Trophoblast cell (in vitro differentiated cells and primary cell): ENCODE data around the gene AP3S1.

Source experiments
- DNase-seq, 2 donors: peaks; one replicate each; pipeline ENCODE4 v3.0.0-alpha.2; 2016
- H2AFZ ChIP-seq: 2 replicates; pipeline ENCODE4 v1.6.1; 2013; ENCODE audit warnings: low read length, moderate library complexity, mild to moderate bottlenecking; ENCODE audit not compliant: insufficient read depth, poor library complexity
- H2AK5ac ChIP-seq: 2 replicates; pipeline ENCODE4 v1.6.1; 2013; ENCODE audit warnings: mild to moderate bottlenecking, low read length
- H2BK120ac ChIP-seq: 2 replicates; pipeline ENCODE4 v1.6.1; 2013; ENCODE audit warnings: low read length, mild to moderate bottlenecking, moderate library complexity; ENCODE audit not compliant: insufficient read depth, poor library complexity
- H2BK12ac ChIP-seq: 2 replicates; pipeline ENCODE4 v1.6.1; 2013; ENCODE audit warnings: mild to moderate bottlenecking, low read length, moderate library complexity
- H2BK5ac ChIP-seq: 2 replicates; pipeline ENCODE4 v1.6.1; 2013; ENCODE audit warnings: low read length, low read depth, moderate library complexity, mild to moderate bottlenecking; ENCODE audit not compliant: poor library complexity
- H3K14ac ChIP-seq: 2 replicates; pipeline ENCODE4 v1.6.1; 2013; ENCODE audit warnings: mild to moderate bottlenecking, low read length
- H3K18ac ChIP-seq: 2 replicates; pipeline ENCODE4 v1.6.1; 2013; ENCODE audit warnings: mild to moderate bottlenecking, low read length
- H3K23ac ChIP-seq: 2 replicates; pipeline ENCODE4 v1.6.1; 2013; ENCODE audit warnings: low read length
- H3K27ac ChIP-seq: 2 replicates; pipeline ENCODE4 v1.5.1; 2013; ENCODE audit warnings: low read depth, mild to moderate bottlenecking, inconsistent platforms, low read length, moderate library complexity
- H3K27me3 ChIP-seq: 2 replicates; pipeline ENCODE4 v1.6.1; 2013; ENCODE audit warnings: inconsistent platforms, mild to moderate bottlenecking, low read length, moderate library complexity; ENCODE audit not compliant: insufficient read depth
- H3K36me3 ChIP-seq, 2 experiments: 1 replicate in 1 of 2; 2 replicates in 1 of 2; pipeline ENCODE4 v1.6.1; 2013; ENCODE audit warnings: low read length in 2 of 2, mild to moderate bottlenecking in 2 of 2, moderate library complexity in 1 of 2; ENCODE audit not compliant: insufficient read depth in 2 of 2, control insufficient read depth in 1 of 2
- H3K4ac ChIP-seq: 2 replicates; pipeline ENCODE4 v1.6.1; 2013; ENCODE audit warnings: low read depth, mild to moderate bottlenecking, low read length, moderate library complexity
- H3K4me1 ChIP-seq, 2 experiments: 1 replicate in 1 of 2; 2 replicates in 1 of 2; pipeline ENCODE4 v1.6.1; 2013; ENCODE audit warnings: low read length in 2 of 2, mild to moderate bottlenecking in 2 of 2, moderate library complexity in 1 of 2; ENCODE audit not compliant: insufficient read depth in 2 of 2, control insufficient read depth in 1 of 2
- H3K4me2 ChIP-seq: 2 replicates; pipeline ENCODE4 v1.6.1; 2013; ENCODE audit warnings: inconsistent platforms, mild to moderate bottlenecking, low read length, moderate library complexity
- H3K4me3 ChIP-seq: 2 replicates; pipeline ENCODE4 v1.5.1; 2013; ENCODE audit warnings: mild to moderate bottlenecking, low read depth, low read length, inconsistent platforms
- H3K79me1 ChIP-seq: one replicate; pipeline ENCODE4 v1.6.1; 2013; ENCODE audit warnings: low read length
- H3K79me2 ChIP-seq: 2 replicates; pipeline ENCODE4 v1.6.1; 2013; ENCODE audit warnings: low read length, mild to moderate bottlenecking; ENCODE audit not compliant: control insufficient read depth, insufficient read depth, poor library complexity
- H3K9ac ChIP-seq: 2 replicates; pipeline ENCODE4 v1.6.1; 2013; ENCODE audit warnings: mild to moderate bottlenecking, low read length
- H3K9me3 ChIP-seq: 2 replicates; pipeline ENCODE4 v1.6.1; 2013; ENCODE audit warnings: low read depth, mild to moderate bottlenecking, control low read depth, inconsistent platforms, low read length; ENCODE audit not compliant: insufficient read depth
- H4K12ac ChIP-seq: 2 replicates; pipeline ENCODE4 v1.6.1; 2013; ENCODE audit warnings: low read depth, mild to moderate bottlenecking, low read length, moderate library complexity
- H4K8ac ChIP-seq: 2 replicates; pipeline ENCODE4 v1.6.1; 2013; ENCODE audit warnings: low read depth, mild to moderate bottlenecking, low read length, moderate library complexity
- H4K91ac ChIP-seq: one replicate; pipeline ENCODE4 v1.6.1; 2013; ENCODE audit warnings: low read depth, mild to moderate bottlenecking, low read length, moderate library complexity
- WGBS: extraction: QIAGEN DNeasy Blood & Tissue Kit; methylation state at CpG from one replicate; pipeline ENCODE4 v1.1.7; 2013; ENCODE audit warnings: missing lambda C conversion rate; ENCODE audit not compliant: insufficient read length, insufficient coverage; ENCODE audit errors: extremely low coverage; 5-methylcytosine and 5-hydroxymethylcytosine counted together

The AP3S1 gene

GRCh38 chr5:115842089-115842935 lies 577 bp downstream of the AP3S1 start:
- no peaks in the 10 kb centered on the region for H3K27me3 ChIP-seq
- H4K91ac ChIP-seq, result peak overlapping the region; percentile 86
- H3K18ac ChIP-seq, result peak overlapping the region; percentile 90
- H3K4me2 ChIP-seq, result peak overlapping the region; percentile 67
- H3K27ac ChIP-seq, result peak overlapping the region; percentile 51
- no peaks in the 10 kb centered on the region for H3K9me3 ChIP-seq
- H2BK5ac ChIP-seq, result peak overlapping the region; percentile 76
- no peak overlapping the region for H2AK5ac ChIP-seq
- peak in 1 of 2 donors; percentile 54 for DNase-seq
- peak overlapping the region; percentile 25 for H3K4ac ChIP-seq
- H2AFZ ChIP-seq, result peak overlapping the region; percentile 82
- peaks cover 4 to 7% of the 10 kb centered on the region in 2 experiments for H3K4me1 ChIP-seq
- H4K12ac ChIP-seq, result peak overlapping the region; percentile 84
- no CpG with 5 or more reads among the region's 68 CpGs for WGBS
- H3K23ac ChIP-seq, result no peak overlapping the region
- H2BK12ac ChIP-seq, result no peak overlapping the region
- H3K9ac ChIP-seq, result peak overlapping the region; percentile 73
- peak overlapping the region; percentile 74 for H3K14ac ChIP-seq
- peak overlapping the region; percentile 78 for H4K8ac ChIP-seq
- H3K79me1 ChIP-seq, result peaks cover 11% of the 10 kb centered on the region
- H3K79me2 ChIP-seq, result peaks cover 9% of the 10 kb centered on the region
- peak overlapping the region; percentile 54 for H2BK120ac ChIP-seq
- H3K4me3 ChIP-seq, result peak overlapping the region; percentile 94
- H3K36me3 ChIP-seq, result peaks cover 0 to 3% of the 10 kb centered on the region in 2 experiments

- Histone ChIP-seq H2BK120ac (no peak overlapping the region), H3K4me2 (peak overlapping the region; percentile 67), H3K14ac (no peak overlapping the region), H2BK12ac (no peak overlapping the region), H3K18ac (no peak overlapping the region), H3K79me1 (peaks cover 11% of the 10 kb centered on the region), H3K4me1 (peaks cover 4 to 7% of the 10 kb centered on the region in 2 experiments), H3K79me2 (peaks cover 9% of the 10 kb centered on the region), H2AFZ (no peak overlapping the region), H3K4ac (peak overlapping the region; percentile 49), H3K27me3 (no peaks in the 10 kb centered on the region), H4K91ac (no peak overlapping the region), H3K9me3 (no peaks in the 10 kb centered on the region), H3K9ac (no peak overlapping the region), H2AK5ac (no peak overlapping the region), H4K8ac (no peak overlapping the region), H4K12ac (no peak overlapping the region), H3K23ac (no peak overlapping the region), H3K4me3 (no peak overlapping the region), H3K27ac (no peak overlapping the region), H2BK5ac (no peak overlapping the region), H3K36me3 (peaks cover 0 to 3% of the 10 kb centered on the region in 2 experiments)
- DNase-seq, result no peak
- 100% methylated on average over 1 of the region's 3 CpGs for WGBS
These were observed 1.2 kb downstream of the AP3S1 start for GRCh38 chr5:115842952-115843351.

GRCh38 chr5:115843444-115844130 lies 1.9 kb downstream of the AP3S1 start:
- peaks cover 9% of the 10 kb centered on the region for H3K79me2 ChIP-seq
- WGBS, result no CpG with 5 or more reads among the region's 6 CpGs
- H3K36me3 ChIP-seq, result peaks cover 0 to 3% of the 10 kb centered on the region in 2 experiments
- no peak overlapping the region for H2AFZ ChIP-seq
- H3K79me1 ChIP-seq, result peaks cover 11% of the 10 kb centered on the region
- no peak overlapping the region for H4K12ac ChIP-seq
- H3K14ac ChIP-seq, result no peak overlapping the region
- H2AK5ac ChIP-seq, result no peak overlapping the region
- H3K23ac ChIP-seq, result no peak overlapping the region
- H3K18ac ChIP-seq, result no peak overlapping the region
- DNase-seq, result peak in 1 of 2 donors; percentile 25
- H4K91ac ChIP-seq, result no peak overlapping the region
- H3K4me1 ChIP-seq, result peaks cover 4 to 7% of the 10 kb centered on the region in 2 experiments
- H3K4me3 ChIP-seq, result no peak overlapping the region
- H2BK5ac ChIP-seq, result no peak overlapping the region
- no peak overlapping the region for H3K4me2 ChIP-seq
- H2BK12ac ChIP-seq, result no peak overlapping the region
- H3K9me3 ChIP-seq, result no peaks in the 10 kb centered on the region
- no peak overlapping the region for H3K9ac ChIP-seq
- no peak overlapping the region for H4K8ac ChIP-seq
- H3K4ac ChIP-seq, result no peak overlapping the region
- H2BK120ac ChIP-seq, result no peak overlapping the region
- H3K27ac ChIP-seq, result no peak overlapping the region
- H3K27me3 ChIP-seq, result no peaks in the 10 kb centered on the region

- Histone ChIP-seq H3K36me3 (no peaks in the 10 kb centered on the region), H3K27me3 (no peaks in the 10 kb centered on the region), H2AFZ (no peak overlapping the region), H3K4ac (no peak overlapping the region), H2BK12ac (no peak overlapping the region), H3K4me2 (no peak overlapping the region), H3K18ac (no peak overlapping the region), H3K9me3 (no peaks in the 10 kb centered on the region), H3K79me2 (peaks cover 6% of the 10 kb centered on the region), H3K4me1 (peaks cover 4 to 7% of the 10 kb centered on the region in 2 experiments), H4K8ac (no peak overlapping the region), H3K23ac (no peak overlapping the region), H2AK5ac (no peak overlapping the region), H4K91ac (no peak overlapping the region), H3K4me3 (no peak overlapping the region), H3K14ac (no peak overlapping the region), H3K79me1 (peaks cover 11% of the 10 kb centered on the region), H4K12ac (no peak overlapping the region), H3K27ac (no peak overlapping the region), H3K9ac (no peak overlapping the region), H2BK5ac (no peak overlapping the region), H2BK120ac (no peak overlapping the region)
- no CpG with 5 or more reads among the region's 7 CpGs for WGBS
- peak in 1 of 2 donors; percentile 54 for DNase-seq
These were observed 2.6 kb downstream of the AP3S1 start for GRCh38 chr5:115844321-115844817.
